GM18909 (cell line): Measurements from ENCODE around the gene PLCH2.
"Not testable (repeated sequence)": the region's sequence is repeated elsewhere in the genome, so short reads cannot be mapped to it uniquely, and the experiment has no call there.

Experiments used
- ATAC-seq: cut with Tn5 transposase; IDR thresholded peaks from one replicate; pipeline ENCODE4 v1.9.1; 2021; ENCODE audit warnings: mild to moderate bottlenecking; ENCODE audit not compliant: unreplicated experiment, poor library complexity

Gene PLCH2

DNA sequence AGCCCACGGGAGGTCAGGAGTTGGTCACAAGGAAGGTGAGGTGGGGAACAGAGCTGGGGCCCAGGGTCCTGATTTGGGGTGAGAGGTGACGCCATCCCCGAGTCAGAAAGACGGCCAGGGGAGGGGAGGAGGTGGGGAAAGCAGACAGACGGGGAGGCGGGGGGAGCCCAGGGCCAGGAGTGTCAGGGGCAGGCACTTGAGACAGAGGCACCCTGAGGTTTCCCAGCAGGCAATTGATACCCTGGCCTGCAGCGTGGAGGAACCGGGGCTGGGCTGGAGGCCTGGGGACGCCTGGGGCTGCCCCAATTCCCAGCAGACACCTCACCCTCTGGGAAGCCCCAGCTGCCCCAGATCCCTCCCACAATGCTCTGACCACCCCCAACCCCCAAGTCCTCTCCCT lies 77.0 kb downstream of the PLCH2 start:
- not testable (repeated sequence) for ATAC-seq

- ATAC-seq, result no peak
Observed at GRCh38 chr1:2553871-2554620, 78.0 kb downstream of the PLCH2 start.

DNA sequence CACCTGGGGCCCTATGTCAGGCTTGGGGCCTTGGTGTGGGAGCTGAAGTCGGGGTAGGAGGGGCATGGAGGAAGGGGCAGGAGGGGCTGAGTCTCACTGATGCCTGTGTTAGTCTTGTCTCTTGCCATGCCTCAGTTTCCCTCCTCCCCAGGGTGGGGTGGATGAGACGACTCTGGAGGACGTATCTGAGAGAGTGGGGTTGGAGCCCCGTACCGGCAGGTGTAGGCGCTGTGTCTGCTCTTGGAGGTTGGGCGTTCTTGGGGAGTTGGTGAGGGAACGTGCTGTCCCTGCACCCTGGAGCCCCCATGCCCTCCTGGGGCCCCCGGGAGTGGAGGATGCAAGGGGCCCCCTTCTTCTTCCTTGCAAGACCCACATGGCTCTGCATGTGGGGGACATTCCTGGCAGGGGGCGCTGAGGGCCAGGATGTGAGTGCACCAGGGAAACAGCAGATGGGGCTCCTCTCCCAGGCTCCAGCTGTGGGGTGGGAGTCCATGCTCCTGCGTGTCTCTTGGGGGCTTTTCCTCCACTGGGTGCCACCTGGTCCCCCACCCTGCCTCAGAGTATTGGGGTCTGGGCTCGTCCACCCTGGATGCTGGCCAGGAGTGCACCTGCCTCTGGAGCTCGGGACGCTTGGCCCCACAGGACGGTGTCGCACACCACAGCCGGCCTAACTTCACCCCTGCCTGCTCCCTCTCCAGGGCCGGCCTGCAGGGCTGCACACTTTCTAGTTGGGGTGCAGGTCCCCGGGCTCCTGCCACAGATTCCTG lies 78.7 kb downstream of the PLCH2 start:
- no peak for ATAC-seq
